Endothelial cell of hepatic sinusoid (primary cell): Measurements from ENCODE around the gene VWA5B1.

Experiments
- in situ Hi-C: cut with HindIII; loops from 2 replicates; pipeline ENCODE4 v1.10.0; 2017; ENCODE audit warnings: low sequenced_read_pairs

The VWA5B1 gene

DNA sequence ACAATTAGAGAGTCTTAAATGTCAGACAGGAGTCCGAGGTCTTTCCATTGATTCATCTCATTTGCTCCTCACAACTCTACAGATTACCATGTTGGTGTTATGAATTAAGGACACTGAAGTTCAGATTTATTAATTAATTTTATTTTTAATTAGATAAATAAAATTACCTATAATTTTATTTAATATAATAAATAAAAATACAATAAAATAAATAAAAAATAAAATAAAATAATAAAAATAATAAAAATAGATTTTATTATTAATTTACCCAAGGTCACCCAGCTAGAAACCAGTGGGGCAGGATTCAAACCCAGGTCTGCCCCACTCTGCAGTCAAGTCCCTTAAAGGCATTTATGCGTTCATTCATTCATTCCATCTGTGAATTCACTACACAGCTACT is 72.2 kb downstream of the VWA5B1 start:
- in situ Hi-C loops = no loop called here

DNA sequence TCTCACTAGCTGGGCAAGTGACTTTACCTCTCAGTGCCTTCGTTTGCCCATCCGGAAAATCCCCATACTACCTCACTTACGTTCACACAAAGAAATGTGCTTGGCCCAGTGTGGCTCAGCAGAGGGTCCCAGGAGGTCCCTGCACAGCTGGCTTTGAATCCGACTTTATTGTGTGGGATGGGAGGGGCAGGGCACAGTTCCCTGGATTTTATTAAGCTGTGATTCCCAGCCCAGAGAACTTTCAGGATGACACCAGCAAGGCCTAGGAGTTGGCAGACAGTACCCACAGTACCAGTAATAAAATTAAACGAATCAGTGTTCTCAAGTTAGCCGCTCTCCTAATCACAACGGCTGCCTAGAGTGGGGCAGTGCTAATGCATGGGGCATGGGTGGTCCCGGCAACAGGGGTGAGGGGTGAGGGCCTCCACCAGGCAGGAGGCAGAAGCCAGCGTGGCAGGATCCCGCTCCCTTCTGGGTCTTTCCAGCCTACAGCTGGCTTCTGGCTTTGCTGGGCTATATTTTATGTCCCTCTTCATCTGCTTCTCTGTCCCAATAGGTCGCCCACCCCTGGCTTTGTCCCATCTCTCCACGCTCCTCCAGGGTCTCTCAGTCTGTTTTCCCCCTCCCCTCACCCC is 74.9 kb downstream of the VWA5B1 start:
- in situ Hi-C loops = no loop called here

DNA sequence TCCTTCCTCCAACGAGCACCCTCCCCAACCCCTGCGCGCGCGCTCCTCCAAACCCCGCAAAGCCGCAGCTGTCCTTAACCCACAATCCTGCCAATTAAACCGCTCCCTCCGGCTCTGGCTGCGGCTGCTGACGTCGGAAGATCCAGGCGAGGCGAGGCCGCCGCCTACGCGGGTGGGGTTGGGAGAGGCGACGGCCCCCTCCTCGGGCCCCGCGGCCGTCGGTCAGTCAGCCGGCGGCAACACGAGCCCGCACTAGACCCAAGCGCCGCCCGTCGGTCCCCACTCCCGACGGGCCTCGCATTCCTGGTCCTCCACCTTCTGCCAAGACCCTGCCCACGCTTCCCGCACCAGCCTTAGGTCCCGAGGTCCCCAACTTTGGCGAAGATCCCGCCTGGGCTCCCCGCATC is 75.4 kb downstream of the VWA5B1 start:
- in situ Hi-C loops = no loop called here

DNA sequence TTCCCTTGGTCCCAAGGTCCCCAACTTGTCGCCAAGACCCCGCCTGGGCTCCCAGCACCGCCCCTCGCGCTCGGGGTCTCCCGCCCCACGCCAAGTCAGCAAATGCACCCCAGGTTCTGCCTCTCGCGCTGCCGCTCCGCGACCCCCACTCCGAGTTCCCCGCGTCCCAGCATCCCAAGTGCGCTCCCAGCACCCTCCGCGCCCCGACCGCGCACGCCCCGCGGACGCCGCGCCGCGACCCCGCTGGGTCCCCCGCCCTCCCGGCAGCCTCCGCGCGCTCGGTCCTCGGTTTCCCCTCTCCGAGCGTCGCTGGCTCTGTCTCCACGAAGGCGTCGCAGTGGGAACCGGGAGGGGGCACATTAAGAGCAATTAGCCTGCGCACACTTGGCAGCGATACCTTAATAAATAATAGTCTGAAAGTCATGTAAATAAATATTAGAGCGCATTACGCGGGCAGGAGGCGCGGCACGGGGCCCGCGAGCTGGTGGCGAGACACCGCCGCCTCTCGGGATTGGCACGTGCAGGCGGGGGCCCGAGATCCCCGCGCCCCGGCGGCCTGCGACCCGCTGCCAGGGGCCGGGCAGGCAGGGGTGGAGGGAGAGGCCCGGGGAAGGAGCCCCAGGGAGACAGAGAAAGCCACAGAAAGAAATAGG is 75.9 kb downstream of the VWA5B1 start:
- in situ Hi-C loops = no loop called here

DNA sequence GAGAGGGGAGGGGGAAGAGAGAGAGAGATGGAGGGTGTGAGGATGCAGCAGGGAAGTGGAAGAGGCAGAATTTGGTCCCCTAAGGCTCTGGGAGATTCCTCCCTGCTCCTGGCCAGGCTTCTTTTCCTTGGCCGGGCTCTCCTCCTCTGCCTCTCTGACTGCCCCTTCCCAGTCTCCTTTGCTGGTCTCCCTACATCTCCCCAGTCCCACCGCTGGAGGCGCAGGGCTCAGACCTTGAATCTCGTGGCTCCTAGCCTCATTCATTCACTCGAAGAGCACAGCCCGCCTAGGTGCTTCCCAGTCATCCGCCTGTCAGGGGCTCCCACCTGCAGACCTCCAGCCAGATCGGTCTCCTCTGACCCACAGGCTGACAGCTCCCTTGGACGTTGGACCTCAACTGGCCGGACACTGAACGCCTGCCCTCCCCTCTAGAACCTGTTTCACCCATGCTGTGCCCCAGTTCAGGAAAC is 76.5 kb downstream of the VWA5B1 start:
- in situ Hi-C loops = no loop called here

DNA sequence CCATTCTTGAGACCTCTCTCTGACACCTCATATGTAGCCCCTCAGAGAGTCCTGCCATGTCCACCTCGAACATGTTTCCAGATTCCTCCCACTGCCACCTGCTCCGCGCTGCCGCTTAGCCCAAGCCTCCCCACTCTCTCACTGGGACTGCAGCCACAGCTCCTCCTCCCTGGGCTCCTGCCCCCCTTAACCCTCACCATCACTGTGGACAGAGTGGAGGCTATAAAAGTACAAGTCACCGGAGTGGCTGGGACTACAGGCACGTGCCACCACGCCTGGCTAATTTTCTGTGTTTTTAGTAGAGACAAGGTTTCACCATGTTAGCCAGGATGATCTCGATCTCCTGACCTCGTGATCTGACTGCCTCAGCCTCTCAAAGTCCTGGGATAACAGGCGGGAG is 77.0 kb downstream of the VWA5B1 start:
- in situ Hi-C loops = no loop called here

DNA sequence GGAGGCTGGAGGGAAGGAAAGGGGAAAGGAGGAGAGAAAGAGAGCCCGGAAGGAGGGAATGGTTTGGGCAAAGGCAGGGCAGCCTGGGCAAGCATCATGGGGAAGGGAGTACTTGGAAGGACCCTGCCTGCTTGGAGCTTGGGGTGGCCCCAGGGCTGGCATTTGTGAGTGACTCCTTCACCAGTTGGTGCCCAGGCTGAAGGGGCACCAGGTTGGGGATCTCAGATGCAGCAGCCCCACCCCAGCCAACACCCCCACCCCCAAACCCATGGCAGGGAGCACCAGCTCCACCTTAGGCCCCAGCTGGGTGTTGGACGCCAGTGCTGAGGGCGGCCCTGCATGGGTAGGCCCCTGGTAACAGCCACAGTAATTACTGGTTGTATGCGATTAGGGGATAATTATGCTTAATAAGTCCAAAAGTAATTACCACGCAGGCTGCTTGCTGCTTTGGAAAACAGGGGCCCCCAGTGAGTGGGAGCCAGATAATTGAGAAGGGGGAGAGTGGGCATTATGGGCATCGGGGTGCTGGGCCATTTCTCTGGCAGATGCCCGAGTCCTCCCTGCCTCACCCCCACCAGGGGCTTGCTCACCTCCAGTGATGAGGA is 78.3 kb downstream of the VWA5B1 start:
- in situ Hi-C loops = no loop called here

DNA sequence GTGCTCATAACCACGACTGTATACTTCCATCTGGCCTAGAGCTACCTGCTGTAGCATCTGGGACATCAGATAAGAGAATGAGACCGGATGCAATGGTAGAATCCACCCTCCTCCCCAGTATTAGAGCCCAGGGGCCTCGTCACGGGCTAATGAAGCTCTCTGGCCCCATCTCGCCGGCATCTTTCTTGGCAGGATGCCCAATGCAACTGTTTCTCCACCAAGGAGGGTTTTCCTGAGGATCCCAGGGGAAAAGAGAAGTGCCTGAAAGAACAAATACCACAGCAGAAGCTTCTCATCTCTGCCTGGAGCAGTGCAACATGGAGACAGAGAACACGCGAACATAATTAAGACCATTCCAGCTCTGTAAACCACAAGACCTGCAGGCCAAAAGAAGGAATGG is 80.0 kb downstream of the VWA5B1 start:
- in situ Hi-C loops = no loop called here

DNA sequence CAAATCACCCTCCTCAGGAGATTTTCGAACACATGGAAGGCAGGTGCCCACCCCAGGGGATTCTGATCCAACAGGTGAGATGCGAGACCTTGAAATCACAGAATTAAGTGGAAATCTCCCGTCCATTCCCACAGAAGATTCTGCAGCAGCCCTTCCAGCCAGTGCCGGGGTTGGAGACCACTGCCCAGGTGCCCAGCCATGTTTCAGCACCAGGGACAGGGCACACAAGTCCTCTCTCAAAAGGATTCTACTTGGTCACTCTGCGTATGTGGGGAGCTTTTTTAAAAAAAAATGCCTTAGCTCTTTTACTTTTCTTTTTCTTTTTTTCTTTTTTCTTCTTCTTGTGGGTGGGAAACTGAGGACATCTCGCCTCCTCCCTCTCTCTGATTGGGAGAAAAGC is 80.7 kb downstream of the VWA5B1 start:
- in situ Hi-C loops = no loop called here

DNA sequence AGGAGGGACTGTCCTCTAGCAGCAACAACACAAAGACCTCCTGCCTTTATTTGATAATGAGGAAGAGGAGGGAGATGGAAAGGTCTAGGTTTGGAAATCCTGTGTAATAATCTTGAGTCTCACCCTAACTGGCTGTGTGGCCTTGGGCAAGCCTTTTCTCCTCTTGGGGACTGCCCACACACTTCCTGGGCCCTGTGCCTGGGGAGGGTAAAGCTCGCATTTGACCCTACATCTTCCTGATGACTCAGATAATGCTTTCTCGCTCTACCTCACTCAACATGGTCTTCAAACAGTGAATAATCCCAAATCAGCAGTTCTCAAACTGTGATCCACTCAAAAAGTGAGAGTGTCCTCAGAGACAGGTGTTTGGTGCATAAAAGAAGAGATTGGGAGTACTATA is 81.2 kb downstream of the VWA5B1 start:
- in situ Hi-C loops = no loop called here

DNA sequence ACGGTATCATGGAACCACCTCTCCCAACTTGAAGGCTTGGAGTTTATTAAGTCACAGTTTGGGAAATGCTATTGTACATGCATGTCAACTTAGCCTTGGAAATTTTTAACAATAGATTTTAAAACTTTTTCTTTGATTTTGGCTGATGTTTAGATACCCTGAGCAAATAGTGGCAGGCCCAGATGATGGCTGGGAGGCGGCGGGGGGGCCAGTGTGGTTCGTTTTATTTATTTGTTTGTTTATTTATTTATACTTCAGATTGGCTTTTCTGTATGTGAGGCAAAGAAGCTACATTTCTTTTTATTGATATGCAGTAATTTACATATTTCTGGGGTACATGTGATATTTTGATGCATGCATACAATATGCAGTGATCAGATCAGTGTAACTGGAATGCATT is 82.0 kb downstream of the VWA5B1 start:
- in situ Hi-C loops = no loop called here

DNA sequence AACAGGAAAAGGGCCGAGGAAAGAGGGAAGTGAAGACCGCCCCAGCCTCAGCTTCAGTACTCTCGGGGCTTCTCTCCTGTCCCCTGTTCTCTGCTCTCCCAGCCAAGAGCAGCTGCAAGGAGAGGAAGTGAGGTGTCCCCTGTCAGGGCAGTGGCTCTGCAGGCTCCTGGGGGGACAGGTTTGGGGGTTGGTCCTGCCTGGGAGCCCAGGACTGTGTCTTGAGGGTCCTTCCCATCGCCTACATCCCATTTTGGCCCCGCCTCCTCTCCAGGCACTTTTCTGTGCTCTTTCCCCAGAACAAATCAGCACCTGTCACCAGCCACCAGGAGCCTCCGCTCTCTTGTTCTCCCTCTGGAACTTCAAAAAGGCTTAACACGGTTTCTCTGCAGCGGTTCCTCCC is 82.6 kb downstream of the VWA5B1 start:
- in situ Hi-C loops = no loop called here

DNA sequence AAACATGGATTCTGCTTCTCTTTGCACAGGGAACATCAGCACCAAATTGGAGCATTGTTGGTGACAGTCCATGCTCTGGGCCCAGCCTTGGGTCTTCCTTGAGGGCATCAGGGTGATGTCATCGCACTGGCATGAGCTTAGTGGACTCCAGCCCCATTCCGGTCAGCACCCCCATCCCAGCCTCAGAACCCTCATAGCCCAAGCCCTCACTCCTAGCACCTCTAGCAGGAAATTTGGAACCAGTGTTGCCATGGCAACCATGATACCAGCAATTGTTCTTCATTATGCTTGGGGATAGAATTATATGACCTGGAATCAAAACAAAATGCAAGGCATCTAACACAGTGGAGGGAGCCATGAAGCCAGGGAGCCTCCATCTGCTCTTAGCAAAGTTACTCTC is 83.1 kb downstream of the VWA5B1 start:
- in situ Hi-C loops = no loop called here

DNA sequence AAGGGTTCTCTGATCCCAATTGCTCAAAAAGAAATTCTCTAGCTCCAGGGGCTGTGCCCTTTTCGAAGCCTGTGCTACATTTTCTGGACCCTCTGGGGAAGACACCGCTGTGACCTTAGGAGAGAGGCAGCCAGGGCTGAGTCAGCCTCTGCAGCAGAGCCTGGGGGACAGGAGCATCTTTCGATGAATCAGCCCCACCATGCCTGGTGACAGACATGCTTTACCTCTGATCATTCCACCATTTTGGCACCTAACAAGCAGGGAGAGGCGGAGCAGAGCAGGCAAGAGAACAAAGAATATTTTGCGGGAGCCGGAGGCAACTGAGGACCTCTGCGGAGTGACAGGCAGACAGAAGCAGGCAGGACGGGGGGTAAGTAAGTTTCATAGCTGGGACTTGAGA is 84.9 kb downstream of the VWA5B1 start:
- in situ Hi-C loops = no loop called here

DNA sequence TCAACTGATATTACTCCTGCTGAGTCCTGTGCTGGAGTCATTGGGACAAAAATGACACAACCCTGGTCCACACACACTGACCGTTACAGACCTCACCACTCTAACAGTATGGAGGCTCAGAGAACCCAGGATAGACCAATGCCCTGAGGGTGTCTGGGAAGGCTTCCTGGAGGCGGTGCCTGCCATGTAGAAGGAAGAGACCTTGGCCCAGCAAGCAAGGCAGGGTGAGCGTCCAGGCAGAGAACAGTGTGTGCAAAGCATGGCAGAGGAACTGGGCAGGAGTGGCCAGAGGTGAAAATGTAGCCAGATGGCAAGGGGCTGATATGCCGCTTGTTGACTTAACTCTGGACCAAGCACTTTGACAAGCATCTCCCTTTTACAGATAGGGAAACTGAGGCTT is 85.5 kb downstream of the VWA5B1 start:
- in situ Hi-C loops = no loop called here

DNA sequence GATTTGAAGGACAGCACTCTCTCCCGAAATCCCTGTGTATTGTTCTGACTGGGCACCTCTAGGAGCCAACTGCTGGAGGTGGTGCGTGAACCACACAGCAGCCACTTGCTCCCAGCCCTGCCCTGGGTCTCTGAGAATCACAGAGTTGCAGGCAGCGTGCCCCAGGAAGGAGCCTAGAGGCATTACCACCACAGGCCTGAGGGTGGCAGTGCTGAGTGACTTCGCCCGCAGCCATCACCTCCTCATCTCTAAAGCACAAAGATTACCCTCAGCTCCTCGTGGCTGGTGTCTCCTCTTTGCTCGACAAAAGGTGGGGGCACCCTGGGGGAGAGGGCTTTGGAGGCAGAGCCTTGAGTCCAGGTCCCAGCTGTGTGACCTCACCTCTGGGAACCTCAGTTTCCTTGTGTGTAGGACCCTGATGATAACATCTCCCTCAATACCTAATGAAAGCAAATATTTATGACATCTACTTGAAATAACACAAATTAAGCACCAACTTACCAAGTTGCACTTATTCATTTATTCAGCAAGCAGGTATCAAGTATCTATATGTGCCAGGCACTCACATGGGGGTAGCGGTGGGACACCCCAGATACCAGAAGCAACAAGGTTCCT is 86.3 kb downstream of the VWA5B1 start:
- in situ Hi-C loops = no loop called here

DNA sequence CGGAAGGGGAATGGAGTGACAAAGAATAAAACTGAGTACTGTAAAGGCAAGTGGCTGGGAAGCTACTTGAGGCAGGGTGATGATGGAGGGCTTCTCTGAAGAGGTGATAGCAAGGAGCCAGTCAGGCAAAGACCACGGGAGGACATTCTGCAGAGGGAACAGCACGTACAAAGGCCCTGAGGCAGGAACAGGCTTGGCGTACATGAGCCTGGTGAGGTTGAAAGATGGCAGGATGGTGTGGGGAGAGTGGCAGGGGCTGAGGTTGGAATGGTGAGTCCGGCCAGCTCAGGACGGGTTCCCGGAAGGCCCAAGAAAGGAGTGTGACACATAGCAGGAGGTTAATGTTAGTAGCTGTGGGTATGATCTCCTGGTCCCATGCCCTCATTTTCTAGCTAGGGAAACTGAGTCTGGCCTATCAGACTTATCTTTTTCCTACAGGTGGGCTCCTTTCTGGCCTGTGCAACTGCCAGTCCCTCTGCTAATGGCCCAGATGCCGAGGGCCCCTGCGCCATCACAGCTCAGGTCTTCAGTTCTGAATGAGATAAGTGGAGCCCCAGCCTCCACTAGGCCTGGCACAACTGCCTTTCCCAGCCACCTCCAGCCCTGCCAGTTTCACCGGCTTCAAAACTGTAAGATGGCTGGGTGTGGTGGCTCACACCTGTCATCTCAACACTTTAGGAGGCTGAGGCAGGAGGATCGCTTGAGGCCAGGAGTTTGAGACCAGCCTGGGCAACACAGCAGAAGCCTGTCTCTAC is 87.0 kb downstream of the VWA5B1 start:
- in situ Hi-C loops = no loop called here

DNA sequence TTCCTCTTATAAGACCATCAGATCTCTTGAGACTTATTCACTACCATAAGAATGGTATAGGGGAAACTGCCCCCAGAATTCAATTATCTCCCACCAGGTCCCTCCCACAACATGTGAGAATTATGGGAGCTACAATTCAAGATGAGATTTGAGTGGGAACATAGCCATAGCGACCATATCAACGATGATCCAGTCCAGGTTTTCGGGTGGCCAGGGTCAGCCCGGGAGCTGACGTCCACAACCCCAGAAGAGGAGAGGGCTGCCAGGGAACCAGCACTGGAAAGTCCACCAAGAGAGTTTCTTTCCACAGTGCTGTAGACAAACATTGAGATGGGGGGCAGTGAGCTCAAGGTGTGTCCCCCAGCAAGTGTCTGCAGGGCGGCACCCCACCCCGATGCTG is 88.4 kb downstream of the VWA5B1 start:
- in situ Hi-C loops = no loop called here

DNA sequence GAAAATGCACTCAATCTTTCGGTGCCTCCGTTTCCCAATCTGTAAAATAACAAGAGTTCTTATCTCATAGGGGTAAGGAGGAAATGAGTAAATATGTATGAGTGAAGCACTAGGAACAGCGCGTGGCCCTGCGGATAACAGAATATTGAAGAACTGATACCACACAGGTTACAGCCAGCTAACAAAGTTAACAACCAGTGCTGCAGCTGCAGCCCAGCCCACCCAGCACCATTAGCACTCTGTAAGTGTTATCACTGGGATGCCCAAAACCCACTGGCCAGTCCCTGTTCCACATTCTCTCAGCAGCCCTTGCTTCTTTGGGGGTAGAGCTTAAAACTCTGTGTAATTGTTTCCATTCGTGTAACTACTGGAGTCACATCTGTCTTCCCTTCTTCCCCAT is 89.5 kb downstream of the VWA5B1 start:
- in situ Hi-C loops = no loop called here

DNA sequence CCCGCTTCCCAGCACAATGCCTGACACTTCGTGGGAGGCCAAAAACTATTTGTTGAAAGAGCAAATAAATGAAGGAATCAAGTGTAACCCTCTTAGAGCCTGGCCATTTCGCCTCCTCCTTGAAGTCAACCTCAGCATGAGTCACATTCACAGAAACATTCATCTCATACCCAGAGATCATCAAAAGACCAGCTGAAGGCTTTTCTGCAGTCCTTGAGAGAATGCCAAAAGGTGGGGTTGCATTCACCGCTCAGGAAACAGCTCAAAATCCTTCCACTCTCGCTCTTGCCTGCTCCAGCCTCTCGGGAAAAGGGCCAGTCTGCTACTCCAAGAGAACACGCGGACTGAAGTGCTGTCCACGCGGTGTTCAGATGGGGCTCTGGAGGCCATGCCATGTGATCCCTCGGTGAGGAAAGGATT is 90.0 kb downstream of the VWA5B1 start:
- in situ Hi-C loops = no loop called here

DNA sequence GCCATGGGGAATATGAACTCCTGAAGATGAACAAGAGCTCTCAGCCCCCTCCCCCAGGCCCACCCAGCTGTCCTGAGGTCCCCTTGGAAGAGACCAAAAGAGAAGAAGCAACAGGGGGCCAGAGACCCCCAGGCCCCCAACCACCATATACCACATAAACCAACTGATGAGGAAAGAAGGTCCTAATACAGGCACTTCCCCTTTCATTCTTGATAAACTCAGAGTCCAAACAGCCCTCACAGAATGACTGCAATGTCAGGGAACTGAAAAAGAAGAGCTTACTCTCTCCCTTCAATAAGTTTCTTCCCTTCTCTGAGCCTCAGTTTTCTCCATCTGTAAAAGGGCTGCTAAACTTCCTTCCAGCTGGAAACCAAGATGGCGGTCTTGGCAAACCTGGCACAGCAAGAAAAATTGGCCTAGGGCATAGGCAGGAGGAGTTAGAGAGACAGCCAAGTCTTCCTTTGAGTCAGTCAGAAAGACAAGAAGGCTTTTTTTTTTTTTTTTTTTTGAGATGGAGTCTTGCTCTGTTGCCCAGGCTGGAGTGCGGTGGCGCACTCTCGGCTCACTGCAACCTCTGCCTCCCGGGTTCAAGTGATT is 90.5 kb downstream of the VWA5B1 start:
- in situ Hi-C loops = no loop called here
